ENCODE data around the gene PPARGC1A.

- TF ChIP-seq POLR2A (IDR thresholded peaks at IDR 0.05) (no peak), EP300 (IDR thresholded peaks at IDR 0.05) (no peak)
- TF ChIP-seq, protein P1, sequence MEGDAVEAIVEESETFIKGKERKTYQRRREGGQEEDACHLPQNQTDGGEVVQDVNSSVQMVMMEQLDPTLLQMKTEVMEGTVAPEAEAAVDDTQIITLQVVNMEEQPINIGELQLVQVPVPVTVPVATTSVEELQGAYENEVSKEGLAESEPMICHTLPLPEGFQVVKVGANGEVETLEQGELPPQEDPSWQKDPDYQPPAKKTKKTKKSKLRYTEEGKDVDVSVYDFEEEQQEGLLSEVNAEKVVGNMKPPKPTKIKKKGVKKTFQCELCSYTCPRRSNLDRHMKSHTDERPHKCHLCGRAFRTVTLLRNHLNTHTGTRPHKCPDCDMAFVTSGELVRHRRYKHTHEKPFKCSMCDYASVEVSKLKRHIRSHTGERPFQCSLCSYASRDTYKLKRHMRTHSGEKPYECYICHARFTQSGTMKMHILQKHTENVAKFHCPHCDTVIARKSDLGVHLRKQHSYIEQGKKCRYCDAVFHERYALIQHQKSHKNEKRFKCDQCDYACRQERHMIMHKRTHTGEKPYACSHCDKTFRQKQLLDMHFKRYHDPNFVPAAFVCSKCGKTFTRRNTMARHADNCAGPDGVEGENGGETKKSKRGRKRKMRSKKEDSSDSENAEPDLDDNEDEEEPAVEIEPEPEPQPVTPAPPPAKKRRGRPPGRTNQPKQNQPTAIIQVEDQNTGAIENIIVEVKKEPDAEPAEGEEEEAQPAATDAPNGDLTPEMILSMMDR (IDR thresholded peaks at IDR 0.05) = no peak
Observed at GRCh38 chr4:23851464-23851863, 38.4 kb downstream of the PPARGC1A start.
